GM18909 (cell line): ENCODE results near the gene DMXL1.

Experiments
- ATAC-seq: cut with Tn5 transposase; IDR thresholded peaks from one replicate; pipeline ENCODE4 v1.9.1; 2021; ENCODE audit warnings: mild to moderate bottlenecking; ENCODE audit not compliant: unreplicated experiment, poor library complexity

Gene DMXL1

DNA sequence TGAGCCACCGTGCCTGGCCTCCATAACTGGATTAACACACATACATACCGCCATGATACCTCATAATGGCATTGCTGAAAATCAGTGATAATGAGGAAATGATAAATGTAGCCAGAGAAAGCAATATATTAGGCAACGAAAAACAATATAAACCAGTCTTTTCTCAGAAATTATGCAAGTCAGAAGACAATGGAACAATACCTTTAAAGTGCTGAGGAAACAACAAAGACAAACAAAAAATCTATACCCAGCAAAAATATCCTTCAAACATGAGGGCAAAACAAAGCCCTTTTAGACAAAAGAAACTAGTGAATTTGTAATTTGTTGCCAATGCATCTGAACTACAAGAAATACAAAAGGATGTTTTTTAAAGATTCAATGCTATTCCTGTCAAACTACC lies 186.7 kb downstream of the DMXL1 start:
- ATAC-seq: no peak

DNA sequence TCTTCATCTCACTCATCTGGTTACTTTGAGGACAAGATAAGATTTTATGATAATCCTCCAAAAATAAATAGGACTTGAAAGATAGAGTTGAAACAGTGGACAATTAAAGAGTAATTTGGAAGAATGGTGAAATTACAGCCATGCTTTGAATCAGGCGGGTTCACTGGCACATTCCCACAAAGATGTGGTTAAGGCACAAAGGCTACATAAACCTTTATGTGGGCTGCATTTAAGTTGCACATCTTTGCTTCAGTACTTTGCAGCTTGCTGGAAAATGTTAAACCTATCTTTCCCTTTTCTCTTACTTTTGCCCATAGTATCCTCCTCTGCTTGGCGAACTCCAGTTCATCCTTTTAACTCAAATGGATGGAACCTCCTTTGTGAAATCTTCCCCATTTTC lies 192.8 kb downstream of the DMXL1 start:
- ATAC-seq: no peak

DNA sequence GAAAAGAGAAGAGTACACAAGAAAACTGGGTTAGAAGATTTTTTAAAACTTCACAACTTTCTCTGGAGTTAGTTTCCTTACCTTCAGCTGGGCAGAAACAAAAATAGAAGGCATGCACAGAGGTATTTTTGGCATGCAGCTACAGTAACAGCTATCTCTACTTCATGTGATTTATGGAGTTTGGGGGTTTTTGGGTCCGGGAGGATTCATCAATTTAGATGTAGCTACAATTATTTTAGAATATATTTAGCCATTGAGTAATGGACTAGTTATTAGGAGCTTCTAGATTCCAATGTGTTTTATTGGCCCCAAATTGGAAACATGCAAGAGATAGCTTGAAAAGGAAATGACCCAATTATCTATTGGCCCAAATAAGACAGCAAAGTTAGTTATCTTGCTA lies 193.3 kb downstream of the DMXL1 start:
- ATAC-seq: no peak

DNA sequence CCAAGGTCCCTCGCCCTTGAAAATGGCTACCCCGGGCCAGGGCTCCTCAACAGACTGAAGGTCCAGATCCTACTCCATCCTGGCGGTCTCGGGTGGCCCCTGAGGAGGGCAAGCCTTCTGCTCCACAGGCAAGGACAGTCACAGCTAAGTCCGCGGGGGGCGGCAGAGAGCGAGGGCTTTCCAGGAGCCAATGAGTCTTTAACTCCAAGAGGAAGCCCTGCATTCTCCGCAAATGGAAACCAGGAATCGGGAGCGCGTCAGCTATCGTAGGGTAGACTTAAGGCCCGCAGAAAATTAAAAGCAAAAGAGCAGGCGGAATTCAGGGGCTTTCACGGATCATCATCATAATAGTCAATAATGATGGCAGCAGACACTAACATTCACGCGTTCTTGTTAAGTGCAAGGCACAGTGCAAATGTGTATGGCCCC lies 197.1 kb downstream of the DMXL1 start:
- ATAC-seq: peak; percentile 76

DNA sequence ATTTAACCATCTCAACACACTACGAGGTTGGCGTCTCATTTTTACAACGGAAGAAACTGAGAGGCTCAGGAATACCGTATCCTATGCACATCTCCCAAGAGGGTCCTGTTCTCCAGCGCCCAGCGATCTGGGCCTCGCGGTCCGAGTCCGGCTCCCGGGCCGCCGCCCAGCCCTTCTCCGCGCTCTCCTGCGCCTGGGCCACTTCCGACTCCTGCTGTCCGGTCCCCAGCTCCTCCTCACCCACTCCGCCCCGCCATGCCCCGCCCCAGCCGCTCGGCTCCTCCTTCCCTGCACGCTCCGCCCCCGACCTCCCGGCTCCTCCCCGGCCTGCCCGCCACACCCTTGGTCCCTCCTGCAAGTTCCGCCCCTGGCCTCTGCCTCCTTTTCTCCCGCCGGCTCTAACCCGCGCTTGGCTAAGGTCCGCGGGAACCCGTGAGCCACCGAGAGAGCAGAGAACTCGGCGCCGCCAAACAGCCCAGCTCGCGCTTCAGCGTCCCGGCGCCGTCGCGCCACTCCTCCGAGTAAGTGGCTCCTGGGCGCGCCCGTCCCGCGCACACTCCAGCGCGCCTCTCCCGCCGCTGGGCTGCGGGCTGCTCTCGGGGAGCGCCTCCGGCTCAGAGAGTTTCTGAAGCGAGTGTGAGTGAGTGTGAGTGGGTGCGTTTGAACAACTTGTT lies 197.6 kb downstream of the DMXL1 start:
- ATAC-seq: peak; percentile 90

DNA sequence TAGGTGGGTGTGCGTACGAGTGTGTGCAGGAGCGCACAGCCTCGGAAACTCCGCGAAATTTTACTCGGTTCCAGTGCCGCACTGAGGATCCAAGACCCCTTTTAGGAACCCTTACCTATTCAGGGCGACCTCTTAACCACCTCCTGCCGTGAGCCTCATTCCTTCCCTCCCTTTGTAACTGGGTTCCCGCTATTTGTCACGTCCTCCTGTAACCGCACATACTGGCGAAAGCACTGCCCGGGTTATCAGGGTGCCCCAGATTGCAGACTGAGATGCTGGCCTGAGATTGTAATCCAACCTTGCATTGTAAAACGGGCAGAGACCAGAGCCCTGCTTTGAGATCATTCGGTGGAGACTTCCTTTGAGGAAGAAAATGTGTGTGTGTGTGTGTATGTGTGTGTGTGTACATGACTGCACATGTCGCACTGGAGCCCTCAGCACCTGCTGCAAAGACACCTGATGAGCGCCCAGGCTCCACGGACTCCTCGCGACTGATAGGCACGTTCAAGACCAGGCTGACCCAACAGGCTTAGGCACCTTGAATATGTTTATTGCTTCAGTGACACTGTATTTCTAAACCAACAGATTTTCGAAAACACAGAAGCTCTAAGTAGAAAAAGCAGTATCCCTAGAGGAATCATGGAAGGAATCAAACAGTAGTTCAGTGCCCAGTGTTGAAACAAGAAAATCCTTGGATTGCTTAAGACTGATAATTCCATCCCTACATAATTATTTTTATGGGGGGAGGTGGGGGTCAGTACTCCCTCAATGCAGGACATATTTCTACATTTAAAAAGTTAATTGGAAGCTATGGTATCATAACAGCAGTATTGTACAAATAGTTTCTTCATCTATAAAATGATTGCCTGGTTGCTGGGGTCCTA lies 198.4 kb downstream of the DMXL1 start:
- peak; percentile 8 for ATAC-seq

DNA sequence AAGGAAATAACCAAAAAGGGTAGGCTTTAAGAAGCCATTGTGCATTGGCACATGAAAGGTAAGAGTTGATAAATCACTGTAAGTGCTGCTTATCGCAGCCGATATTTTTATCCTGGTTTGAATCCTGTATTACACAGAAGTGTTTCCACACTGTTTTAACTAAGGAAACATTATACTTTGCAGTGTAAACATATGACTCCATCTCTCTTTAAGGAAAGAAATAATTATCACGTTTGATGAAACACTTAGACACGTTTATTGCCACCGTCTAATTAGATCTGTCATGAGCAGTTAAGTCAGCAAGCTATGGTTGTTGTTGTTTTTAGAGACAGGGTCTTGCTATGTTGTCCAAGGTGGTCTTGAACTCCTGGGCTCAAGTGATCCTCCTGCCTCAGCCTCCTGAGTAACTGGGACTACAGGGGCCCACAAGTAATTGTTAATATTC lies 199.3 kb downstream of the DMXL1 start:
- ATAC-seq: no peak

DNA sequence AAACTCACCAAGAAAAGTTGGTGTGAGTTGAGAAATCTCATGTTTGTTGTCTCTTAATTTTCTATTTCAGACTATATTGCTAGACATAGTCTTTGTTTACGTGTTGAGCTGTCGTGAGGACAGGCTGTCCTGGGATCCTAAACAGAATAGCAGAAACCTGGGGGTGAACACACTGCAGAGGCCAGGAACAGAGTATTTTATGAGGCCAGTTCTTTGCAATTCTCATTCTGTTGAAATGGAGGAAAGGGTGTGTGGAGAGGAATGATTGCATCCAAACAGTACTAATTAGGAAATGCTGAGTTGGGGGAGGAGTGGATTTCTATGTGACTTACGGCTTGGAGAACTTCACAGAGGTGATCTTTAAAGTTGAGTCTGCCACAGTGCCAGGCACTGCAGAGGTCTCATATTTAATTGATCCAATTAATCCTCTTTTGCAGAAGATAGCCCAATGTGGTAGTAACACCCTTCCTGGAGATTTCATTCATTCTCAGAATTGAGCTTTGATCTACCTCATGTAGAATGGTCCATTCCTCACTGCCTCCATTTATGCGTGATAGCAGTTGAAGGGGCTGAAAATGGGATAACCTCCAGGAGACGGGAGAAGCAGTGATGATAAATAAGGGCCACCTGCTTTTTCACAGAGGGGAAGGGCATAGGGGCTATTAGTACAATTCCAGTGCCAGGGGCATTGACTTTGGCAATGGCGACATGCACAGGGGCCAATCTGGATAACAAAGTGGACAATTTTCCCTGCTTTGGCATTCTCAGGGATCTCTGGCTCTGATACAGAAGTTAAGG lies 200.3 kb downstream of the DMXL1 start:
- ATAC-seq: no peak

DNA sequence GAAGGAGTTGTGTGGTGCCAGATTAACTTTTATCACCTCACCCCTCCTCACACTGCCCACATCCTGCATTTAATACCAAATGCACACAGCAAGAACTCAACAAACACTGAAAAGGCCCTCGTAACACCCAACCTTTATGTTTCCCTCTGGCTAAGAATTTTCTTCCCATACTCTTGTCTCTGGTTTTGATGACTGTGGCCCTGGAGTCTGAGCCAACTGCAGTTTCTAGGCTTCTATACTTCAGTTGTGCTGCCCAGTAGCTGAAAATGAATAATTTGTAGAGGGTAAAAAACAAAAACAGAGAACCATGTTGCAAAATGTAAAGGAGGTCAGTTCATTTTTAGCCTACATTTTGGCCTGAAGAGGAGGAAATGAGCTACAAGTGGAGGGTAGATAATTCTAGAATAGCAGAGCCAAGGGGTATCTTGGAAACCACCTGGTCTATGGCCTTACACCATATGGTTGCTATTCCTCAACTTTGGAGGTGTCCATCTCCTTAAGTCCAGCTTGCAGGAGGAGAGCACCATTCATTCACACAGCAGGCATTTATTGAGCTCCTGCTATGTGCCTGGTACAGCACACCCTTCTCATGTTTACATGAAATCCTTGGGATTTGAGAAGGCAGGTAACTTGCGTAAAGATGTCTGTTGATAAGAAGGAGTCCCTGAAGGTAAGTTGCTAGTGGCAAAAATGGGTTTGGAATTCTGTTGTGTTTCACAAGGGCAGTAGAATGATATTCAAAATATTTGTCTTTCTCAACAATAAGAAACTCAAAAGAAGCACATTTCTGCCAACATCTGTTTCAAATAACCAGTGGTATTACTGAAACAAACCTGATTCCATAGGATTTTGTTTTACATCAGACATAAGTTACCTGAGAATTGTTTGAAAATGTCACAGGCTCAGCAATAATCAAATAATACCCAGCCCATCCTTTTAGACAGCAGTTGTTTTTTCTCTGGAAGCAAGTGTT lies 201.2 kb downstream of the DMXL1 start:
- no peak for ATAC-seq

DNA sequence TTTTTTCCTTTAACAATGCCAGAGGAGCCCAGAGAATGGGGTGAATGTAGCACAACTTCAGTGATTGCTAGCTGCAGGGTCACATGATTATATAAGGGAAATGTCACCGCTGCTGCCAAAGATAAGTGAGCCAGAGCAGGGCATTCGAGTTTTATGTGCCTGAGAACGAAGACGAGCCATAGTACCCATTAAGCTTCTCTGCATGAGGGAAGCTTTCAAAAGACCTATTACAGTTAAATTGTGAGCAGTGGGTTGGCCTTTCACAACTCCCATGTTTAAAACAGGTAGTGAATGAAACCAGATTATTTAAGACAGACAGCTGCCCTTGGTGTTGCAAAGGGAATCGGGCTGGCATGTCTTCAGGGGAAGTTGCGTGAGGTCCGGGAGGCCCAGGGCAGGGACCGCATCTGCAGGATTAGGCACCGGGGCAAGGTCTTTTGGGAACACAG lies 202.5 kb downstream of the DMXL1 start:
- no peak for ATAC-seq

DNA sequence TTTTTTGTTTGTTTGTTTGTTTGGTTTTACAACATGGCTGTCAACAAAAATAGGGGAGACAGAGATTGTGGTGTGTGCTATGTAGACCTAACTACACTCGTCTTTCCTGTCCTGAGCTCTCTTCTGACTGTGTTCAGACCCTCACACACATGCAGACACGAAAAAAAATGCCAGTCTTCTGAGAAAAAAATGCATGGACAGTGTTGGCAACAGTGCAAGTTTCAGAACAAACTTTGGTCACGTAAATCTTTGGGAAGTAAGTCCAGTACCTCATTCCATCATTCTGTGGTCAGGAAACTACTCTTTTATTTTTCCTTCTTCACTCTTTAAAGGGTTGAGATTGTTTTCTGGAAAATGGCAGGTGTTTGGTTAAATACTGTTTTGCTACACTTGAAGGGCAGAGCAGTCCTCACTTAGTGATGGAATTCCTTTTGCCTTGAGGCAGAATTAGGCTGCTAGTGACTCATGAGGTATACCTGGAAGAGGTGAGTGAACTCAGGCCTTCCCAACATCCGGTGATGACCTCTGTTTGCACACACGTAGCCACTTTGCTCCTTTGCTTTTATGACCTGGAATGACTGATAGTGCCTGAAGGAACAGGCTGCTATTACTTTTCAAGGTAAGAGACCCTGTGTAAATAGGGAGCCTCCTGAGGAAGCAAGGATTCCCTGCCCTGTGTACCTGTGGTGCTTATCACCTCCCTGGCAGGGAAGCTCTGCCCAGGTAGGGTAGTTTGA lies 203.3 kb downstream of the DMXL1 start:
- ATAC-seq: no peak

DNA sequence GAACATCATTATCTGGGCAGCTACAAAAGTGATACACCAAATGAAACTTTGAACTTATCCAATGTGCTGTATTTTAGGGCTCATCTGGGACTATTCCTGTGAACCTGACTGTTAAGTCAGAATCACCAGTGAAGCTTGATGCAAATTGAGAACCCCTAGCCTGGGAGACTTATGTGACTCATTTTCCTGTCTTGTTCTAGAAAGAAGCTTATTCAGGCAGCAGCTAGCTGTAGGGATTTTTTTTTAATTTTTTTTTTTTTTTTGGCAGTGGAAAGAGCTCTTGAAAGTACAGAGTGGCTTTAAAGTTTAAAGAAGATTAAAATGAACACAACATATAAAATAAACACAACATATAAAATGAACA lies 203.9 kb downstream of the DMXL1 start:
- ATAC-seq: peak; percentile 29

DNA sequence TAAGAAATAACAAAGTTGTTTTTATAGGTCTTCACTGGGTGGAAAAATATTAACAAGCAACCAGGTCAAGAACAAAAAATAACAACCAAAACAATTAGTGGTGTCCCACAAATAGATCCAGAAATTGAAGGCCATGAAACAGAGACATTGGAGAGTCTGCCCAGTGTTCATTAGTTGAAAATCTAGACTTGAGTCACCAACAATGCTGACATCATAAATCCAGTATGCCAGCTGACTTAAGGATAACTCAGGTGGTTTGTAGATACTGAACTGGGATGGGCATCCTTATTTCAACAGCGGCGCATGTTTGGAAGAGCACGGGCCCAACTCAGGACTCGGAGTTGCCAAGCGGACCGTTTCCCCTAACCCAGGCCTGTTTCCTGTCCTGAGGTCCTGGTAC lies 204.3 kb downstream of the DMXL1 start:
- peak; percentile 7 for ATAC-seq

DNA sequence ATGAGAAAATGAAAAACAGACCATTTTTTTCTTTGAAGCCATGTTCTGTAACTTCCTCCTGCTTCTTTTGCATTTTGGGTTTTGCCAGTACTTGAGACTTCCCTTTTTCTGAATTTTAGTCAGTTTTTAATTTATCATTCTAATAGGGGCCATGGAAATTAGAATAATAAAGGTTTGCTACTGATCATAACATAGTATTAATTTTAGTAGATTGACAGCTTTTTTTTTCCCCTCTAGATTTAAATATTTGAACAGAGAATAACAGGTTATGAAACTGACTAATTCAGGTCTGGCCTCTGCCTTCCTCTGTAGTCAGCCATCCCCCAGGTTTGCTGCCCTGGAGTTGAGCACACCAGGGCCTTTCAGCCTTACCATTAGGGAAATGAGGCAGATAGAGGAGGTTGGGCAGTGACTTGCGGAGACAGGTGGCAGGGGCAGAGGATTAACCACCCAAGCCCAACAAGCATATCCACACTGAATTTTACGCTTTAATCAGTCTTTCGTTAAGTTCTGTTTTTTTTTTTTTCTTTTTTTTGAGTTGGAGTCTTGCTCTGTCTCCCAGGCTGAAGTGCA lies 204.8 kb downstream of the DMXL1 start:
- ATAC-seq: peak; percentile 83

DNA sequence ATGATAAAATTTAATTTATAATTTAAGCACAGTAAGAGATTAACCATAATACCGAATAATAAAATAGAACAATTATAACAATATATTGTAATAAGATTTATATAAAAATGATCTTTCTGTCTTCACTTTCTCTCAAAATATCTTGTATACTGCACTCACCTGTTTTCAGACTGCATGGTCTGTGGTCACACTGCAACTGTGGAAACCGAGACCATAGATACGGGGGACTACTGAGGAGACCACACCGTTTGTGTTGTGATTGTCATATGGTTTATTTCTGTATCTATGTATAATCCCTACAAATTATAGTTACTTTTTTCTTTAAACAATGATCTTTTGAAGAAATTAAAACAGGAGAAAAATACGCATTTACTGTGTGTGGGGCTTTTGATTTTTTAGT lies 206.1 kb downstream of the DMXL1 start:
- peak; percentile 19 for ATAC-seq

DNA sequence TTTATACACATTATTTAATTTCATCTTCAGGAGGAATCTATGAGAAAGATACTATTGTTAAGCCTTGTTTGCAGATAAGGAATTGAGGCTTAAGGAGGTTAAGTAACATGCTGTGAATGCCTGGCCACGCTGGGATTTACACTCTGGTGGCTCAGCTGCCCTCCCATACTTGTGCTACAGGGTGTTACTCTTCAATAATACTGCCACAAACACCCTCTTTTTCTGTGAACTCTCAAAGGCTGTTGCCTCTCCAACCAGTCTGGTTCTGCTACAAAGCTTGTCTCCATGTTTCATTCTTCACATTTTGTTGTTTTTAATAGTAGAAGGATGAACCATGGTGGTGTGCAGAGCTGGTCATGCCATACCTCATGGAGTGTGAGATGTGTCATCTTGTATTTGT lies 208.2 kb downstream of the DMXL1 start:
- ATAC-seq: no peak

DNA sequence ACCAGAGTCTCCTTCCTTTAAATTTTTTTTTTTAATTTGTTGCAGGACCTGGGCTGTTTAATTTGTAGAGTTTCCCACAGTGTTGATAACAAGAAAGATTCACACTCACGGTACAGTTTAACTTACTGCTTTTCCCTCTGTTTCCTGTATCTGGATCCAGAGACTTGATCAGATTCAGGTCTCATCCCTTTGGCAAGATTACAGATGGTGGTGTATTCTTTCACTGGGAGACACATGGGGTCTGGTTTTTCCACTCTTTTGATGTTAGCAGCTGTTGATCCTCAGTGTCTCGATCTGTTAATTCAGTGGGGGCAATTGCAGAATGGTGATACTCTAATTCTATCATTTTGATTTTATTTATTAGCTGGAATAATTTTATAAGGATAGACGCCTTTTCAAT lies 209.5 kb downstream of the DMXL1 start:
- ATAC-seq: no peak

DNA sequence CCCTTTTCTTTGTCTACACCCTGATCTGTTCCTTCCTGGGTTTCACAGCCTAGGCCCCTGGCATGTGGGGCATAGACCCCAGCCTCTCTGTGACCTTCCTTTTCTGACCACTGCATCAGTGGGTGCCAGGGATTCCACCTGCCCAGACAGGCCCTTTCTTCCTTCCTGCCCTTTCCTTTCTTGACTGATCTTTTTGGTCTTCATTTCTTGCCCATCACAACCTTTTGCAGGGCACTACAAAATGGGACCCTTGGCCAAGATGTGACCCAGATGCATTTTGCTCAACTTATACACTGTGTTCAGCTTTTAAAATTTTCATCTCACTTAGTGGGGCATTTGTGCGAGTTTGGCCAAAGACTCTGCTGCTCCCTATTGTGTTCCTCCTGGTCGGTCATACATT lies 211.7 kb downstream of the DMXL1 start:
- ATAC-seq: no peak

DNA sequence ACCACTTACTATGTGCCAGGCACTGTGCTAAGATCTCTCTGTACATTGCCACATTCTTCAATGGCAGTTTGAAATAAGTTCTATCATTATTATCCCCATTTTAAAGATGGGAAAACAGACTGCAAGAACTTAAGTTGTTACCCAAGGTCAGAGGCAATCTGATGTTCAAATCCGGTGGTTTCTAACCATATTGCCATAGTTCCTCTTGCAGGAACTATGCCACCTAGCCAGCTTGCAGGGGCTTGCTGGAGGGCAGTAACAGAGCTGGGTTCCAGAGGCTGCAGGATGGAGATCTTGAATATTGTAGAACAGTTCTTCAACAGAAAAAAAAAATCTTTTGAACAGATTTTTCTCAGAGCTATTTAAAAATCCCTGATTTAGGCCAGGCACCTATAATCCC lies 213.1 kb downstream of the DMXL1 start:
- ATAC-seq: no peak
